Mesenchymal stem cell (in vitro differentiated cells and primary cell): ENCODE results near the gene PAQR9.

Source experiments
- DNase-seq: peaks from one replicate; pipeline ENCODE4 v3.0.0-alpha.2; 2013
- H2AFZ ChIP-seq: one replicate; pipeline ENCODE4 v1.6.1; 2013; ENCODE audit warnings: low read depth, mild to moderate bottlenecking, control low read depth, inconsistent platforms, low read length, moderate library complexity
- H2AK5ac ChIP-seq: 2 replicates; pipeline ENCODE4 v1.6.1; 2013; ENCODE audit warnings: low read length, moderate library complexity, mild to moderate bottlenecking, inconsistent platforms; ENCODE audit not compliant: severe bottlenecking
- H2BK120ac ChIP-seq: one replicate; pipeline ENCODE4 v1.6.1; 2013; ENCODE audit warnings: low read depth, mild to moderate bottlenecking, inconsistent platforms, low read length, moderate library complexity
- H2BK12ac ChIP-seq, 2 experiments: one replicate each; pipeline ENCODE4 v1.6.1; 2013; ENCODE audit warnings: inconsistent platforms in 2 of 2, low read length in 2 of 2, mild to moderate bottlenecking in 2 of 2, moderate library complexity in 2 of 2, control low read depth in 1 of 2
- H2BK15ac ChIP-seq: one replicate; pipeline ENCODE4 v1.6.1; 2013; ENCODE audit warnings: mild to moderate bottlenecking, low read depth, inconsistent platforms; ENCODE audit not compliant: poor library complexity, severe bottlenecking
- H2BK5ac ChIP-seq: 2 replicates; pipeline ENCODE4 v1.6.1; 2013; ENCODE audit warnings: low read depth, mild to moderate bottlenecking, low read length, control low read depth, inconsistent platforms; ENCODE audit not compliant: poor library complexity, severe bottlenecking
- H3K14ac ChIP-seq, 2 experiments: one replicate each; pipeline ENCODE4 v1.6.1; 2013; ENCODE audit warnings: inconsistent platforms in 2 of 2, low read length in 2 of 2, control low read depth in 1 of 2, mild to moderate bottlenecking in 1 of 2, moderate library complexity in 1 of 2
- H3K18ac ChIP-seq, 2 experiments: one replicate each; pipeline ENCODE4 v1.6.1; 2013; ENCODE audit warnings: inconsistent platforms in 2 of 2, low read length in 2 of 2, control low read depth in 1 of 2, low read depth in 1 of 2, mild to moderate bottlenecking in 1 of 2
- H3K23ac ChIP-seq, 2 experiments: one replicate each; pipeline ENCODE4 v1.6.1; 2013; ENCODE audit warnings: inconsistent platforms in 2 of 2, low read length in 2 of 2, mild to moderate bottlenecking in 2 of 2, moderate library complexity in 2 of 2, control low read depth in 1 of 2
- H3K27ac ChIP-seq: 2 replicates; pipeline ENCODE4 v1.5.1; 2013; ENCODE audit warnings: mild to moderate bottlenecking, moderate library complexity, low read length, control low read depth, inconsistent platforms; ENCODE audit not compliant: poor library complexity, severe bottlenecking
- H3K27me3 ChIP-seq, 2 experiments: 2 replicates each; pipeline versions ENCODE4 v1.6.1 to v1.7.0; 2013; ENCODE audit warnings: low read length in 2 of 2, mild to moderate bottlenecking in 2 of 2, moderate library complexity in 2 of 2, control low read depth in 1 of 2, inconsistent platforms in 1 of 2; ENCODE audit not compliant: control insufficient read depth in 1 of 2, insufficient read depth in 1 of 2
- H3K36me3 ChIP-seq, 2 experiments: 2 replicates each; pipeline versions ENCODE4 v1.6.1 to v1.7.0; 2013; ENCODE audit warnings: low read length in 2 of 2, control low read depth in 1 of 2, inconsistent platforms in 1 of 2, low read depth in 1 of 2, mild to moderate bottlenecking in 1 of 2; ENCODE audit not compliant: insufficient read depth in 2 of 2, control insufficient read depth in 1 of 2
- H3K4ac ChIP-seq, 2 experiments: one replicate each; pipeline ENCODE4 v1.6.1; 2013; ENCODE audit warnings: inconsistent platforms in 2 of 2, low read length in 2 of 2, mild to moderate bottlenecking in 2 of 2, moderate library complexity in 2 of 2, control low read depth in 1 of 2, low read depth in 1 of 2
- H3K4me1 ChIP-seq: 2 replicates; pipeline ENCODE4 v1.6.1; 2013; ENCODE audit warnings: low read depth, low read length, control low read depth; ENCODE audit not compliant: control insufficient read depth, insufficient read depth
- H3K4me2 ChIP-seq: 2 replicates; pipeline ENCODE4 v1.6.1; 2013; ENCODE audit warnings: low read length, mild to moderate bottlenecking, inconsistent platforms; ENCODE audit not compliant: poor library complexity, severe bottlenecking
- H3K4me3 ChIP-seq, 2 experiments: 2 replicates each; pipeline versions ENCODE4 v1.5.1 to v1.7.0; 2013; ENCODE audit warnings: low read length in 2 of 2, mild to moderate bottlenecking in 2 of 2, control low read depth in 1 of 2, low read depth in 1 of 2; ENCODE audit not compliant: insufficient read depth in 1 of 2
- H3K79me1 ChIP-seq: replicated peaks from 2 replicates; pipeline ENCODE4 v1.6.1; 2013; ENCODE audit warnings: mild to moderate bottlenecking, control low read depth, low read length, inconsistent platforms; ENCODE audit not compliant: poor library complexity, severe bottlenecking
- H3K9ac ChIP-seq: 2 replicates; pipeline ENCODE4 v1.7.0; 2013; ENCODE audit warnings: mild to moderate bottlenecking, low read length, moderate library complexity
- H3K9me3 ChIP-seq: 2 replicates; pipeline ENCODE4 v1.7.0; 2013; ENCODE audit warnings: mild to moderate bottlenecking, low read length; ENCODE audit not compliant: control insufficient read depth
- H4K8ac ChIP-seq: one replicate; pipeline ENCODE4 v1.6.1; 2013; ENCODE audit warnings: inconsistent platforms, mild to moderate bottlenecking, low read length, moderate library complexity
- H4K91ac ChIP-seq: one replicate; pipeline ENCODE4 v1.6.1; 2013; ENCODE audit warnings: mild to moderate bottlenecking, low read length, inconsistent platforms
- WGBS: methylation state at CpG from one replicate; pipeline ENCODE4 v1.1.7; 2013; ENCODE audit warnings: mixed read lengths; 5-methylcytosine and 5-hydroxymethylcytosine counted together

Gene PAQR9

GRCh38 chr3:143002727-143003126 is 39.3 kb upstream of the PAQR9 start:
- Histone ChIP-seq H3K4me2 (peak overlapping the region; percentile 88), H3K9ac (peak overlapping the region; percentile 97), H3K27ac (no peak overlapping the region), H2AK5ac (no peak overlapping the region), H2AFZ (no peak overlapping the region), H3K14ac (no peak overlapping the region), H3K79me1 (peaks cover 2% of the 10 kb centered on the region), H2BK120ac (no peak overlapping the region), H3K23ac (no peak overlapping the region), H3K4me3 (peak overlapping the region in 1 of 2 experiments; percentile 98), H3K9me3 (no peaks in the 10 kb centered on the region), H3K4me1 (peaks cover 3% of the 10 kb centered on the region), H3K4ac (no peak overlapping the region), H4K8ac (no peak overlapping the region), H2BK15ac (no peak overlapping the region), H3K27me3 (no peaks in the 10 kb centered on the region), H3K18ac (no peak overlapping the region), H4K91ac (no peak overlapping the region), H2BK5ac (no peak overlapping the region), H3K36me3 (no peaks in the 10 kb centered on the region), H2BK12ac (no peak overlapping the region)
- 16% methylated on average over 5 of the region's 9 CpGs for WGBS
- no peak for DNase-seq

GRCh38 chr3:143002083-143002712 is 38.7 kb upstream of the PAQR9 start:
- no peaks in the 10 kb centered on the region for H3K36me3 ChIP-seq
- 2% methylated on average over 16 of the region's 19 CpGs for WGBS
- H3K14ac ChIP-seq = no peak overlapping the region
- DNase-seq = peak; percentile 64
- peak overlapping the region; percentile 97 for H3K9ac ChIP-seq
- no peaks in the 10 kb centered on the region for H3K27me3 ChIP-seq
- H2BK5ac ChIP-seq = no peak overlapping the region
- peak overlapping the region; percentile 94 for H3K27ac ChIP-seq
- no peak overlapping the region for H2AK5ac ChIP-seq
- peak overlapping the region; percentile 74 for H4K8ac ChIP-seq
- H2BK12ac ChIP-seq = no peak overlapping the region
- H2BK120ac ChIP-seq = no peak overlapping the region
- no peak overlapping the region for H4K91ac ChIP-seq
- no peak overlapping the region for H2BK15ac ChIP-seq
- peaks cover 2% of the 10 kb centered on the region for H3K79me1 ChIP-seq
- no peak overlapping the region for H3K23ac ChIP-seq
- no peaks in the 10 kb centered on the region for H3K9me3 ChIP-seq
- H3K4me3 ChIP-seq = peak overlapping the region; percentile 83 to 98
- H3K4me1 ChIP-seq = peaks cover 5% of the 10 kb centered on the region
- peak overlapping the region; percentile 88 for H3K4me2 ChIP-seq
- H2AFZ ChIP-seq = no peak overlapping the region
- peak overlapping the region; percentile 28 to 91 for H3K4ac ChIP-seq
- H3K18ac ChIP-seq = no peak overlapping the region

GRCh38 chr3:143001369-143002082 is 38.1 kb upstream of the PAQR9 start, which contains the start of gene U2SURP:
TSS of gene U2SURP (plus strand) at chr3:143001570. CDS start at chr3:143001629, 59 bp downstream.
- no peak within 1 kb of the TSS for H2AK5ac ChIP-seq
- under 1% methylated on average over 54 of the region's 55 CpGs for WGBS
- H2BK5ac ChIP-seq = peak within 1 kb of the TSS; percentile 34
- H3K14ac ChIP-seq = peak within 1 kb of the TSS in 1 of 2 experiments; percentile 44
- H3K27ac ChIP-seq = peak within 1 kb of the TSS; percentile 99
- H3K79me1 ChIP-seq = peaks cover 2% of the 10 kb centered on the region
- H4K8ac ChIP-seq = peak within 1 kb of the TSS; percentile 83
- H2BK12ac ChIP-seq = no peak within 1 kb of the TSS
- peak within 1 kb of the TSS in 1 of 2 experiments; percentile 56 for H3K23ac ChIP-seq
- no peaks in the 10 kb centered on the region for H3K27me3 ChIP-seq
- DNase-seq = peak; percentile 99
- peak within 1 kb of the TSS; percentile 62 for H4K91ac ChIP-seq
- peak within 1 kb of the TSS; percentile 97 for H3K9ac ChIP-seq
- peak within 1 kb of the TSS; percentile 75 to 91 for H3K4ac ChIP-seq
- H3K36me3 ChIP-seq = no peaks in the 10 kb centered on the region
- H3K4me2 ChIP-seq = peak within 1 kb of the TSS; percentile 88
- H2BK15ac ChIP-seq = peak within 1 kb of the TSS; percentile 92
- H2BK120ac ChIP-seq = peak within 1 kb of the TSS; percentile 21
- peaks cover 8% of the 10 kb centered on the region for H3K4me1 ChIP-seq
- peak within 1 kb of the TSS; percentile 92 to 94 for H3K18ac ChIP-seq
- H3K9me3 ChIP-seq = no peaks in the 10 kb centered on the region
- peak within 1 kb of the TSS; percentile 15 for H2AFZ ChIP-seq
- peak within 1 kb of the TSS; percentile 83 to 98 for H3K4me3 ChIP-seq

- no peaks in the 10 kb centered on the region for H3K9me3 ChIP-seq
- H3K27me3 ChIP-seq = no peaks in the 10 kb centered on the region
- peak overlapping the region; percentile 83 for H4K8ac ChIP-seq
- H3K4ac ChIP-seq = peak overlapping the region in 1 of 2 experiments; percentile 34
- H2BK120ac ChIP-seq = peak overlapping the region; percentile 21
- H3K79me1 ChIP-seq = peaks cover 2% of the 10 kb centered on the region
- H3K23ac ChIP-seq = no peak overlapping the region
- H2BK12ac ChIP-seq = no peak overlapping the region
- peak overlapping the region; percentile 99 for H3K27ac ChIP-seq
- peak overlapping the region; percentile 97 for H3K9ac ChIP-seq
- no peaks in the 10 kb centered on the region for H3K36me3 ChIP-seq
- H3K14ac ChIP-seq = no peak overlapping the region
- peak overlapping the region; percentile 31 to 92 for H3K18ac ChIP-seq
- under 1% methylated on average over 14 of the region's 15 CpGs for WGBS
- no peak overlapping the region for H2AK5ac ChIP-seq
- H2BK5ac ChIP-seq = peak overlapping the region; percentile 11
- H4K91ac ChIP-seq = peak overlapping the region; percentile 62
- H3K4me1 ChIP-seq = peaks cover 8% of the 10 kb centered on the region
- peak overlapping the region; percentile 55 to 98 for H3K4me3 ChIP-seq
- peak overlapping the region; percentile 54 for H3K4me2 ChIP-seq
- no peak overlapping the region for H2AFZ ChIP-seq
- no peak for DNase-seq
- H2BK15ac ChIP-seq = no peak overlapping the region
Observed at GRCh38 chr3:143001034-143001368, 37.5 kb upstream of the PAQR9 start.
